Central memory CD8-positive, alpha-beta T cell (primary cell): ENCODE results near the gene LRRC73.
"Not testable (repeated sequence)": the region's sequence is repeated elsewhere in the genome, so short reads cannot be mapped to it uniquely, and the experiment has no call there.

ENCODE experiments used
- ATAC-seq: fragments of 150-1000 bp; cut with Tn5 transposase; replicated peaks from 2 replicates; pipeline ENCODE4 v1.10.0; 2022; ENCODE audit warnings: mild to moderate bottlenecking, moderate FRiP score, moderate number of reproducible peaks; ENCODE audit not compliant: poor library complexity, severe bottlenecking; ENCODE audit errors: extremely low read depth
- DNase-seq, 2 donors: peaks; one replicate each; pipeline ENCODE4 v3.0.0; 2021; ENCODE audit warnings: low spot score in 2 of 2
- H3K27ac Mint-ChIP-seq: one replicate; pipeline ENCODE4 v1.8.0; 2022; ENCODE audit warnings: low read depth, mild to moderate bottlenecking, moderate library complexity, mixed read lengths
- H3K27me3 Mint-ChIP-seq: one replicate; pipeline ENCODE4 v1.8.0; 2022; ENCODE audit warnings: mixed read lengths
- H3K36me3 Mint-ChIP-seq: one replicate; pipeline ENCODE4 v1.8.0; 2022; ENCODE audit warnings: mild to moderate bottlenecking, moderate library complexity, mixed read lengths; ENCODE audit not compliant: insufficient read depth
- H3K4me1 Mint-ChIP-seq: one replicate; pipeline ENCODE4 v1.8.0; 2022; ENCODE audit warnings: mixed read lengths
- H3K4me3 Mint-ChIP-seq: one replicate; pipeline ENCODE4 v1.8.0; 2022; ENCODE audit warnings: mild to moderate bottlenecking, moderate library complexity, mixed read lengths
- H3K9me3 Mint-ChIP-seq: one replicate; pipeline ENCODE4 v1.8.0; 2022; ENCODE audit warnings: mixed read lengths

The LRRC73 gene

DNA sequence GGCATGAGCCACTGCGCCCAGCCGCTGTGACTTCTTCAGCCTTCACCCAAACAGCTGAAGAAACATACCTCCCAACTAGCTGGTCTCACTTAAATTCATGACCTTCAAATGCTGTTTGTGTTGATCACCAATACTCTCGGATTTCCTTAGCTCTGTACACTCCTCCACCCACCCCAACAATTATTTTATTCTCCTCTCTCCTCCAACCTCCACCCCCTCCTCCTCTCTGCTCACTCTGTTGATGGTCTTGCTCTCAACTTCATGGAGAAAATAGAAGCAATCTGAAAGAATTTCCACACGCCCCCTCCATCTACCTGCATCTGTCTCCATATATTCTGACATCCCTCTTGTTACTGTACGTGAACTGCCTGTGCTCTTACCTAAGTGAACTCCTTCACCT lies 48.2 kb downstream of the LRRC73 start:
- H3K27me3 Mint-ChIP-seq: peaks cover 33% of the 10 kb centered on the region
- H3K4me3 Mint-ChIP-seq: no peak overlapping the region
- ATAC-seq (no peak), DNase-seq (no peak)
- peaks cover 1% of the 10 kb centered on the region for H3K4me1 Mint-ChIP-seq
- no peaks in the 10 kb centered on the region for H3K9me3 Mint-ChIP-seq
- H3K36me3 Mint-ChIP-seq: peaks cover 2% of the 10 kb centered on the region
- H3K27ac Mint-ChIP-seq: no peak overlapping the region

- no peak for DNase-seq
- peaks cover 2% of the 10 kb centered on the region for H3K36me3 Mint-ChIP-seq
- H3K9me3 Mint-ChIP-seq: no peaks in the 10 kb centered on the region
- peaks cover 14% of the 10 kb centered on the region for H3K4me1 Mint-ChIP-seq
- H3K27me3 Mint-ChIP-seq: peaks cover 31% of the 10 kb centered on the region
- ATAC-seq: no peak
- no peak overlapping the region for H3K27ac Mint-ChIP-seq
- no peak overlapping the region for H3K4me3 Mint-ChIP-seq
Measured at GRCh38 chr6:43460032-43460431, 50.1 kb downstream of the LRRC73 start.

DNA sequence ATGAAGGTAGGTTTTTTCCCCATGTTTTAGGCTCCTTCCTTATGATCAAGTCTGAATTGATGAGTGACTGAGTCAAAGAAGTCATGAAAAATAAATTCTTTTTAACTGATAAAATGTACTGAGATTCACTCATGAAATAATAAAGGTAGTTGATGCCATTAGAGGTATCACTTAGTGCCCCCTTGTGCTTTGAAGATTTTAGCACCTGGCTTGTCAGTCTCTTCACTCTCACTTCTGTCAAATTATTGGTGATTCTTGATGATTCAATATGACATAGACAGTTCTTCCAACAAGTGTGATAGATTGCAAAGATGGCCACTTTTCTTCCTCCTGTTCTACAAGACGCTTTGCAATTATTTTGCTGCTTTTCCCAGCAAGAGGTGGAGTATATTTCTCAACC lies 50.6 kb downstream of the LRRC73 start:
- Mint-ChIP-seq H3K4me1 (peaks cover 18% of the 10 kb centered on the region), H3K27me3 (peaks cover 31% of the 10 kb centered on the region), H3K4me3 (no peak overlapping the region), H3K27ac (no peak overlapping the region), H3K9me3 (no peaks in the 10 kb centered on the region), H3K36me3 (peaks cover 2% of the 10 kb centered on the region)
- no peak for ATAC-seq
- DNase-seq: no peak

DNA sequence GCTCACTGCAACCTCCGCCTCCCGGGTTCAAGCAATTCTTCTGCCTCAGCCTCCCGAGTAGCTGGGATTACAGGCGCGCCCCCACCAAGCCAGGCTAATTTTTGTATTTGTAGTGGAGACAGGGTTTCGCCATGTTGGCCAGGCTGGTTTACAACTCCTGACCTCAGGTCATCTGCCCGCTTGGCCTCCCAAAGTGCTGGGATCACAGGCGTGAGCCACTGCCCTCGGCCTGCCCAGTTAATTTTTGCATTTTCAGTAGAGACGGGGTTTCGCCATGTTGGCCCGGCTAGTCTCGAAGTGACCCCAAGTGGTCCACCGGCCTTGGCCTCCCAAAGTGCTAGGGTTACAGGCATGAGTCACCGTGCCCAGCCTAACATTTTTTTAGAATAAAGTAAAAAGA lies 52.0 kb downstream of the LRRC73 start:
- peaks cover 24% of the 10 kb centered on the region for H3K4me1 Mint-ChIP-seq
- H3K27ac Mint-ChIP-seq, H3K36me3 Mint-ChIP-seq, H3K4me3 Mint-ChIP-seq, ATAC-seq, DNase-seq, H3K9me3 Mint-ChIP-seq: not testable (repeated sequence)
- peaks cover 27% of the 10 kb centered on the region for H3K27me3 Mint-ChIP-seq

GRCh38 chr6:43457643-43458042 lies 52.5 kb downstream of the LRRC73 start:
- no peak for DNase-seq
- H3K4me1 Mint-ChIP-seq: peaks cover 24% of the 10 kb centered on the region
- H3K36me3 Mint-ChIP-seq: peaks cover 5% of the 10 kb centered on the region
- H3K9me3 Mint-ChIP-seq: no peaks in the 10 kb centered on the region
- H3K27me3 Mint-ChIP-seq: peaks cover 21% of the 10 kb centered on the region
- no peak overlapping the region for H3K4me3 Mint-ChIP-seq
- no peak overlapping the region for H3K27ac Mint-ChIP-seq
- no peak for ATAC-seq
